ENCODE measurements around the gene DNAAF1. TPM values are rescaled to one million over a fixed set of nuclear protein-coding genes. Genes with fewer than 3 reads are reported as not detected.

DNAAF1 gene
- total RNA-seq, 1 donor: 0.36 TPM

DNA sequence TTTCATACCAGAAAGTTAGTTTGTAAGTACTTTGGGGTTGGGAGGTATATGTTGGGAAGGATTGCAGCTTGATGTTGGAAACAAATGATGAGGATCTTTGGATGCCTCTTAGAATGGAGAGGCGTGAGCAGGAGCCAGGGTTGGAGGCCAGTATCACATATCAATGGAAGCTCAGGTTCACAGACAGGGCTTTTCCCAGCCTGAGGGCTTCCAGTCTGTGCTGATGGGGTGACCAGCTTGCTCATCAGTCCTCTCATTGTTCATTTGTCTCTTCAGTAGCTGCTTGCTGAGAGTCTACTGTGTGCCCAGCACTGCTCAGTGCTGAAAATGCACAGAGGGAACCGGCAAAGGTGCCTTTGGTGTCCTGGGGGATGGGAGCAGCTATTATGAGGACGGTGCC is 5.8 kb downstream of the DNAAF1 start:
- no peak overlapping the region for H3K4me3 ChIP-seq (ENCODE audit: insufficient read depth, low read length)
- no peaks in the 10 kb centered on the region for H3K79me2 ChIP-seq (ENCODE audit: insufficient read depth, low read length)
- H4K20me1 ChIP-seq (ENCODE audit: insufficient read depth, low read length): no peaks in the 10 kb centered on the region
- H3K4me2 ChIP-seq (ENCODE audit: insufficient read depth, low read length): no peak overlapping the region
- no peak for DNase-seq (ENCODE audit: insufficient read length, low spot score, missing footprints)
- H3K27me3 ChIP-seq (ENCODE audit: insufficient read depth, low read length): peaks cover 13% of the 10 kb centered on the region
- TF ChIP-seq CTCF (IDR thresholded peaks at IDR 0.05; ENCODE audit: extremely low read depth, low read depth, low read length): no peak
- H2AFZ ChIP-seq (ENCODE audit: low read length): no peak overlapping the region
- H3K27ac ChIP-seq (ENCODE audit: low read depth, low read length): no peak overlapping the region
- peaks cover 5% of the 10 kb centered on the region for H3K4me1 ChIP-seq (ENCODE audit: insufficient read depth, low read length)
- no peaks in the 10 kb centered on the region for H3K36me3 ChIP-seq (ENCODE audit: insufficient read depth, low read length)
- no peaks in the 10 kb centered on the region for H3K9me3 ChIP-seq (ENCODE audit: low read depth, low read length)

- H3K9me3 ChIP-seq (ENCODE audit: low read depth, low read length): no peaks in the 10 kb centered on the region
- H3K4me3 ChIP-seq (ENCODE audit: insufficient read depth, low read length): no peak overlapping the region
- peak; percentile 82 for DNase-seq (ENCODE audit: insufficient read length, low spot score, missing footprints)
- H4K20me1 ChIP-seq (ENCODE audit: insufficient read depth, low read length): no peaks in the 10 kb centered on the region
- H3K27ac ChIP-seq (ENCODE audit: low read depth, low read length): no peak overlapping the region
- peaks cover 12% of the 10 kb centered on the region for H3K27me3 ChIP-seq (ENCODE audit: insufficient read depth, low read length)
- H3K4me2 ChIP-seq (ENCODE audit: insufficient read depth, low read length): peak overlapping the region; percentile 16
- peaks cover 5% of the 10 kb centered on the region for H3K4me1 ChIP-seq (ENCODE audit: insufficient read depth, low read length)
- no peaks in the 10 kb centered on the region for H3K79me2 ChIP-seq (ENCODE audit: insufficient read depth, low read length)
- peak overlapping the region; percentile 36 for H2AFZ ChIP-seq (ENCODE audit: low read length)
- TF ChIP-seq CTCF (IDR thresholded peaks at IDR 0.05; ENCODE audit: extremely low read depth, low read depth, low read length): no peak
- H3K36me3 ChIP-seq (ENCODE audit: insufficient read depth, low read length): no peaks in the 10 kb centered on the region
Measured at GRCh38 chr16:84153660-84154214, 8.6 kb downstream of the DNAAF1 start.

DNA sequence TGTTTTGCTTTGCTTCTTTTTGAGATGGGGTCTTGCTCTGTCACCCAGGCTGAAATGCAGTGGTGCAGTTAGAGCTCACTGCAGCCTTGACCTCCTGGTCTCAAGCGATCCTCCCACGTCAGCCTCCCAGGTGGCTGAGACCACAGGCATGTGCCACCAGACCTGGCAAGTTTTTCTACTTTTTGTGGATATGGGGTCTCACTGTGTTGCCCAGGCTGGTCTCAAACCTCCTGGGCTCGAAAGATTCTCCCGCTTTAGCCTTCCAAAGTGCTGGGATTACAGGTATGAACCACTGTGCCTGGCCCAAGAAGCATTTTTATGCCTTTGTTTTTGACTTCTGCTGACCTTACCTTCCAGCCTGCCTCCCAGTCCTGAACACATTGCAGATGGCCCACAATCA is 10.1 kb downstream of the DNAAF1 start:
- H3K4me3 ChIP-seq (ENCODE audit: insufficient read depth, low read length): no peak overlapping the region
- no peak overlapping the region for H3K4me2 ChIP-seq (ENCODE audit: insufficient read depth, low read length)
- no peak overlapping the region for H2AFZ ChIP-seq (ENCODE audit: low read length)
- H4K20me1 ChIP-seq (ENCODE audit: insufficient read depth, low read length): no peaks in the 10 kb centered on the region
- peaks cover 25% of the 10 kb centered on the region for H3K27me3 ChIP-seq (ENCODE audit: insufficient read depth, low read length)
- no peaks in the 10 kb centered on the region for H3K9me3 ChIP-seq (ENCODE audit: low read depth, low read length)
- TF ChIP-seq CTCF (IDR thresholded peaks at IDR 0.05; ENCODE audit: extremely low read depth, low read depth, low read length): no peak
- no peaks in the 10 kb centered on the region for H3K79me2 ChIP-seq (ENCODE audit: insufficient read depth, low read length)
- H3K36me3 ChIP-seq (ENCODE audit: insufficient read depth, low read length): no peaks in the 10 kb centered on the region
- no peak overlapping the region for H3K27ac ChIP-seq (ENCODE audit: low read depth, low read length)
- DNase-seq (ENCODE audit: insufficient read length, low spot score, missing footprints): no peak
- H3K4me1 ChIP-seq (ENCODE audit: insufficient read depth, low read length): peaks cover 5% of the 10 kb centered on the region

GRCh38 chr16:84155771-84156170 is 10.7 kb downstream of the DNAAF1 start:
- Histone ChIP-seq H3K4me3 (ENCODE audit: insufficient read depth, low read length) (no peak overlapping the region), H3K4me1 (ENCODE audit: insufficient read depth, low read length) (peaks cover 5% of the 10 kb centered on the region), H3K36me3 (ENCODE audit: insufficient read depth, low read length) (no peaks in the 10 kb centered on the region), H3K27ac (ENCODE audit: low read depth, low read length) (no peak overlapping the region), H3K79me2 (ENCODE audit: insufficient read depth, low read length) (no peaks in the 10 kb centered on the region), H3K4me2 (ENCODE audit: insufficient read depth, low read length) (no peak overlapping the region), H4K20me1 (ENCODE audit: insufficient read depth, low read length) (no peaks in the 10 kb centered on the region), H3K9me3 (ENCODE audit: low read depth, low read length) (no peaks in the 10 kb centered on the region), H3K27me3 (ENCODE audit: insufficient read depth, low read length) (peaks cover 26% of the 10 kb centered on the region), H2AFZ (ENCODE audit: low read length) (no peak overlapping the region)
- DNase-seq (ENCODE audit: insufficient read length, low spot score, missing footprints): no peak
- no peak for TF ChIP-seq CTCF (IDR thresholded peaks at IDR 0.05; ENCODE audit: extremely low read depth, low read depth, low read length)
